OCI-LY7 (cell line): Measurements from ENCODE around the gene PRPSAP2. TPM values are rescaled to one million over a fixed set of nuclear protein-coding genes. Genes with fewer than 3 reads are reported as not detected.

ENCODE experiments used
- BruUV-seq: library from RNA; stranded (reverse); fragments of 400-500 nt; replicated peaks from 2 replicates; lab custom pipeline; 2021; lab: Mats Ljungman, UMichigan
- CTCF ChIA-PET: fragments of 300-600 bp; sonication (Branson Sonifier 250); formaldehyde crosslinking; loops from one replicate; lab custom pipeline; 2022; ENCODE audit warnings: antibody characterized with exemption; ENCODE audit not compliant: unreplicated experiment; lab: Charles Lee
- POLR2A ChIA-PET: fragments of 300-600 bp; sonication (Branson Sonifier 250); formaldehyde crosslinking; loops from one replicate; lab custom pipeline; 2022; ENCODE audit warnings: antibody characterized with exemption; lab: Charles Lee
- DNase-seq: peaks from one replicate; pipeline ENCODE4 v3.0.0-alpha.2; 2015; ENCODE audit warnings: low spot score
- H2AFZ ChIP-seq: fragments of 200-600 bp; sonication (generic), shearing (Covaris generic); 2 replicates; pipeline ENCODE4 v1.6.1; 2014; ENCODE audit warnings: mild to moderate bottlenecking, antibody characterized with exemption, low read length, moderate library complexity
- H3K27ac ChIP-seq: fragments of 200-600 bp; sonication (generic); 2 replicates; pipeline ENCODE4 v1.5.1; 2014; ENCODE audit warnings: mixed run types, low read depth, mild to moderate bottlenecking, moderate library complexity, low read length, inconsistent platforms; ENCODE audit not compliant: poor library complexity, severe bottlenecking
- H3K36me3 ChIP-seq: fragments of 200-600 bp; sonication (generic); 2 replicates; pipeline ENCODE4 v1.6.1; 2014; ENCODE audit warnings: mild to moderate bottlenecking, antibody characterized with exemption, low read length, moderate library complexity, mixed read lengths; ENCODE audit not compliant: insufficient read depth
- H3K4me1 ChIP-seq: fragments of 200-600 bp; sonication (generic); 2 replicates; pipeline ENCODE4 v1.5.1; 2014; ENCODE audit warnings: mild to moderate bottlenecking, low read length; ENCODE audit not compliant: insufficient read depth, poor library complexity, severe bottlenecking
- H3K4me2 ChIP-seq: fragments of 200-600 bp; sonication (generic); 2 replicates; pipeline ENCODE4 v1.6.1; 2014; ENCODE audit warnings: mild to moderate bottlenecking, low read length
- H3K4me3 ChIP-seq: fragments of 200-600 bp; sonication (generic); 2 replicates; pipeline ENCODE4 v1.5.1; 2014; ENCODE audit warnings: mild to moderate bottlenecking, low read depth, low read length; ENCODE audit not compliant: poor library complexity, severe bottlenecking
- H3K79me2 ChIP-seq: fragments of 200-600 bp; sonication (generic); 2 replicates; pipeline ENCODE4 v1.6.1; 2016; ENCODE audit warnings: low read depth, mild to moderate bottlenecking, low read length, moderate library complexity, mixed read lengths; ENCODE audit not compliant: insufficient read depth
- H3K9me2 ChIP-seq: fragments of 200-600 bp; sonication (generic); 2 replicates; pipeline ENCODE4 v1.6.1; 2016; ENCODE audit warnings: mild to moderate bottlenecking, low read length, mixed read lengths; ENCODE audit not compliant: insufficient read depth
- H3K9me3 ChIP-seq: fragments of 200-600 bp; sonication (generic); 2 replicates; pipeline ENCODE4 v1.6.1; 2014; ENCODE audit warnings: mild to moderate bottlenecking, mixed run types, low read length, mixed read lengths
- H4K20me1 ChIP-seq: fragments of 200-600 bp; sonication (generic); 2 replicates; pipeline ENCODE4 v1.6.1; 2014; ENCODE audit warnings: mild to moderate bottlenecking, antibody characterized with exemption, low read length, moderate library complexity, mixed read lengths; ENCODE audit not compliant: insufficient read depth
- EZH2phosphoT487 ChIP-seq: fragments of 200-600 bp; sonication (generic); IDR thresholded peaks from 2 replicates; pipeline ENCODE4 v1.6.1; 2018; ENCODE audit warnings: low read depth, borderline replicate concordance, mild to moderate bottlenecking, mixed run types, antibody characterized with exemption, low read length, moderate library complexity, mixed read lengths
- intact Hi-C: fragments of 100-400 bp; cut with micrococcal nuclease; formaldehyde crosslinking; loops from one replicate; pipeline ENCODE4 v1.10.0; 2022; ENCODE audit not compliant: unreplicated experiment
- total RNA-seq, 2 experiments: library from RNA; depleted of rRNA in 1 of 2; stranded (reverse); fragments of >200 nt in 1 of 2; shearing (Covaris generic) in 1 of 2; gene quantifications; 2 replicates each; pipeline ENCODE4 v1.2.3, GENCODE V29; 2014 to 2022
- TF ChIP-seq, protein P1 (sequence below): fragments of 200-600 bp; sonication (generic); conservative IDR thresholded peaks from 2 replicates; pipeline ENCODE4 v1.5.1; 2014; ENCODE audit warnings: mild to moderate bottlenecking, antibody characterized with exemption, low read length, moderate library complexity, mixed read lengths

Gene PRPSAP2
- total RNA-seq, 2 experiments from 2014 or later, result 59.3 to 90.2 TPM

- Histone ChIP-seq H3K9me3 (no peaks in the 10 kb centered on the region), H2AFZ (no peak overlapping the region), H3K79me2 (peaks cover 10% of the 10 kb centered on the region), H3K4me1 (no peaks in the 10 kb centered on the region), H3K36me3 (peaks cover 62% of the 10 kb centered on the region), H3K4me2 (no peak overlapping the region), H3K27ac (no peak overlapping the region), H4K20me1 (no peaks in the 10 kb centered on the region), H3K4me3 (no peak overlapping the region), H3K9me2 (no peaks in the 10 kb centered on the region)
- no peak for TF ChIP-seq EZH2phosphoT487
- TF ChIP-seq, protein P1, sequence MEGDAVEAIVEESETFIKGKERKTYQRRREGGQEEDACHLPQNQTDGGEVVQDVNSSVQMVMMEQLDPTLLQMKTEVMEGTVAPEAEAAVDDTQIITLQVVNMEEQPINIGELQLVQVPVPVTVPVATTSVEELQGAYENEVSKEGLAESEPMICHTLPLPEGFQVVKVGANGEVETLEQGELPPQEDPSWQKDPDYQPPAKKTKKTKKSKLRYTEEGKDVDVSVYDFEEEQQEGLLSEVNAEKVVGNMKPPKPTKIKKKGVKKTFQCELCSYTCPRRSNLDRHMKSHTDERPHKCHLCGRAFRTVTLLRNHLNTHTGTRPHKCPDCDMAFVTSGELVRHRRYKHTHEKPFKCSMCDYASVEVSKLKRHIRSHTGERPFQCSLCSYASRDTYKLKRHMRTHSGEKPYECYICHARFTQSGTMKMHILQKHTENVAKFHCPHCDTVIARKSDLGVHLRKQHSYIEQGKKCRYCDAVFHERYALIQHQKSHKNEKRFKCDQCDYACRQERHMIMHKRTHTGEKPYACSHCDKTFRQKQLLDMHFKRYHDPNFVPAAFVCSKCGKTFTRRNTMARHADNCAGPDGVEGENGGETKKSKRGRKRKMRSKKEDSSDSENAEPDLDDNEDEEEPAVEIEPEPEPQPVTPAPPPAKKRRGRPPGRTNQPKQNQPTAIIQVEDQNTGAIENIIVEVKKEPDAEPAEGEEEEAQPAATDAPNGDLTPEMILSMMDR, result no peak
- BruUV-seq, result no TSS peak
- DNase-seq, result no peak
- intact Hi-C loops, result no loop called here
- CTCF ChIA-PET, result no interaction called here
- POLR2A ChIA-PET, result no interaction called here
Observed at GRCh38 chr17:18866866-18867813, 9.2 kb downstream of the PRPSAP2 start.

GRCh38 chr17:18877104-18877645, 19.2 kb downstream of the PRPSAP2 start:
- Histone ChIP-seq H3K9me2 (no peaks in the 10 kb centered on the region), H3K27ac (no peak overlapping the region), H3K79me2 (no peaks in the 10 kb centered on the region), H3K4me1 (no peaks in the 10 kb centered on the region), H3K9me3 (no peaks in the 10 kb centered on the region), H3K4me2 (no peak overlapping the region), H3K36me3 (peaks cover 74% of the 10 kb centered on the region), H4K20me1 (no peaks in the 10 kb centered on the region), H2AFZ (no peak overlapping the region), H3K4me3 (no peak overlapping the region)
- TF ChIP-seq, protein P1, result no peak
- TF ChIP-seq EZH2phosphoT487, result no peak
- CTCF ChIA-PET, result no interaction called here
- intact Hi-C loops, result no loop called here
- BruUV-seq, result no TSS peak
- POLR2A ChIA-PET, result no interaction called here
- no peak for DNase-seq
